ENCODE results near the gene FASLG. TPM values are rescaled to one million over a fixed set of nuclear protein-coding genes. Genes with fewer than 3 reads are reported as not detected.

FASLG gene
- total and polyA plus RNA-seq, 4 donors: 0.14 to 0.61 (median 0.30) TPM

GRCh38 chr1:172704420-172705210 lies 45.7 kb downstream of the FASLG start:
- H3K27me3 ChIP-seq (ENCODE audit: control insufficient read depth in 4 of 4, insufficient read depth in 4 of 4, low read length in 3 of 4): no peaks in the 10 kb centered on the region
- TF ChIP-seq HNF4A (conservative IDR thresholded peaks at IDR 0.05) (no peak), HNF4G (IDR thresholded peaks at IDR 0.05) (no peak), TAF1 (conservative IDR thresholded peaks at IDR 0.05) (no peak), EGR1 (IDR thresholded peaks at IDR 0.05; ENCODE audit: low read depth in 2 of 2) (no peak), MAX (IDR thresholded peaks at IDR 0.05) (no peak), REST (IDR thresholded peaks at IDR 0.05) (no peak), FOXA2 (IDR thresholded peaks at IDR 0.05) (no peak), NR2F2 (IDR thresholded peaks at IDR 0.05) (no peak), RAD21 (IDR thresholded peaks at IDR 0.05) (no peak), JUND (IDR thresholded peaks at IDR 0.05) (no peak), ZBTB33 (IDR thresholded peaks at IDR 0.05) (no peak), RXRA (IDR thresholded peaks at IDR 0.05) (no peak), CTCF (IDR thresholded peaks at IDR 0.05; ENCODE audit: low read depth, low read length, missing input control) (no peak), ATF3 (IDR thresholded peaks at IDR 0.05) (no peak), SP1 (IDR thresholded peaks at IDR 0.05) (no peak), FOXA1 (IDR thresholded peaks at IDR 0.05) (no peak), GABPA (IDR thresholded peaks at IDR 0.05 in 1 of 2, conservative IDR thresholded peaks at IDR 0.05 in 1 of 2) (no peak), YY1 (IDR thresholded peaks at IDR 0.05) (no peak)
- WGBS: 88% methylated on average over 2 of the region's 2 CpGs
- DNase-seq (ENCODE audit: low spot score): no peak
- no peaks in the 10 kb centered on the region for H3K4me1 ChIP-seq (ENCODE audit: control insufficient read depth in 4 of 4, insufficient read depth in 4 of 4, low read length in 3 of 4)
- H3K27ac ChIP-seq (ENCODE audit: low read depth in 1 of 2, low read length in 2 of 2): no peak overlapping the region
- no peaks in the 10 kb centered on the region for H3K36me3 ChIP-seq (ENCODE audit: control insufficient read depth in 4 of 4, insufficient read depth in 3 of 4, low read depth in 1 of 4, low read length in 3 of 4)
- no peak overlapping the region for H3K9ac ChIP-seq (ENCODE audit: low read depth in 1 of 2, low read length in 2 of 2)
- no peak overlapping the region for H3K4me3 ChIP-seq (ENCODE audit: low read depth in 1 of 3, low read length in 3 of 3)
- H3K9me3 ChIP-seq (ENCODE audit: control insufficient read depth in 4 of 4, low read length in 3 of 4): no peaks in the 10 kb centered on the region
